ENCODE data around the gene PPP2R5E.

DNA sequence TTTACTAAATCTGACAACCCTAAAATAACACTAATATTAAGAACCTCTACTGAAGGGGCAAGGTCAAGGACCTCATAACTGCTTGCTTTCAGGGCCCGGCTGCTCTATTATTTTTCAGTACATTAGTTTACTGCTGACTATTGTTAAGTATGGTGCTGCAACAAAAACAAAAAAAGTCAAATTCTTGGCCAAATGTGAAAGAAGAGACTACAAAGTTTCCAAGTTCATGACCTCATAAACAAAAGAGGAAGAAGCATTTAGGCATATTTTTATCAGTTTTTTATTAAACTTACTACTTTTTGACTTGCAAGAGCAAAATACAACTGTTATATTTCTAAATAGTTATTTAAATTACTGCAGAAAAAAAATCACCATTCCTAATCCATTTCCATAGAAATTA, 114.7 kb downstream of the PPP2R5E start:
- TF ChIP-seq, protein P1, sequence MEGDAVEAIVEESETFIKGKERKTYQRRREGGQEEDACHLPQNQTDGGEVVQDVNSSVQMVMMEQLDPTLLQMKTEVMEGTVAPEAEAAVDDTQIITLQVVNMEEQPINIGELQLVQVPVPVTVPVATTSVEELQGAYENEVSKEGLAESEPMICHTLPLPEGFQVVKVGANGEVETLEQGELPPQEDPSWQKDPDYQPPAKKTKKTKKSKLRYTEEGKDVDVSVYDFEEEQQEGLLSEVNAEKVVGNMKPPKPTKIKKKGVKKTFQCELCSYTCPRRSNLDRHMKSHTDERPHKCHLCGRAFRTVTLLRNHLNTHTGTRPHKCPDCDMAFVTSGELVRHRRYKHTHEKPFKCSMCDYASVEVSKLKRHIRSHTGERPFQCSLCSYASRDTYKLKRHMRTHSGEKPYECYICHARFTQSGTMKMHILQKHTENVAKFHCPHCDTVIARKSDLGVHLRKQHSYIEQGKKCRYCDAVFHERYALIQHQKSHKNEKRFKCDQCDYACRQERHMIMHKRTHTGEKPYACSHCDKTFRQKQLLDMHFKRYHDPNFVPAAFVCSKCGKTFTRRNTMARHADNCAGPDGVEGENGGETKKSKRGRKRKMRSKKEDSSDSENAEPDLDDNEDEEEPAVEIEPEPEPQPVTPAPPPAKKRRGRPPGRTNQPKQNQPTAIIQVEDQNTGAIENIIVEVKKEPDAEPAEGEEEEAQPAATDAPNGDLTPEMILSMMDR (IDR thresholded peaks at IDR 0.05) = no peak
- no peak for TF ChIP-seq POLR2A (IDR thresholded peaks at IDR 0.05)

Measured in transverse colon (tissue), 3 donors.